Activated CD4-positive, alpha-beta T cell treated with anti-CD3 and anti-CD28 coated beads, Interleukin-2, amount 50 U/mL, for 16 hours (primary cell): ENCODE data around the gene SEMA6D.

ENCODE experiments used
- DNase-seq: peaks from one replicate; pipeline ENCODE4 v3.0.0-alpha.2; 2020

The SEMA6D gene

GRCh38 chr15:47717036-47717612 is at the start of gene SEMA6D:
TSS of gene SEMA6D (plus strand) at chr15:47717505. CDS start at chr15:47759799, 42,294 bp downstream.
- no peak for DNase-seq

DNA sequence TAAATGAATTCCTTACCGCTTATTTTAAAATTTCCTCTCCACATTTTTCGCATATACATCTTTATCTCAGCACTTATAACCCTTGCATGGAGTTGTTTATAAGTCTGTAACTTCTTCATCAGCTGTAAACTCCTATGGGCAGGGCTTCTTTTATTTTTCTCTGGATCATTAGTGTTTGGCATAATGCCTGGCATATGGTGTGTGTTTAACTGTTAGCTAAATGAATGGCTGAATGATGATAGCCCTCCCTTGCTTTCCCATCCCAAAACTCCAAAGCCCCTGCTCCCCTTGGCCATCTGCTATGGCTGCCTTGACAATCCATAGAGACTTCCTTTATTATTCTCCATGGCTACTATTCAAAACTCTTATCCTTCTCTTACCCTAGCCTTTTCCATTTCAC is 48.1 kb upstream of the SEMA6D start:
- no peak for DNase-seq

GRCh38 chr15:47670365-47670764 is 46.9 kb upstream of the SEMA6D start:
- DNase-seq: no peak

DNA sequence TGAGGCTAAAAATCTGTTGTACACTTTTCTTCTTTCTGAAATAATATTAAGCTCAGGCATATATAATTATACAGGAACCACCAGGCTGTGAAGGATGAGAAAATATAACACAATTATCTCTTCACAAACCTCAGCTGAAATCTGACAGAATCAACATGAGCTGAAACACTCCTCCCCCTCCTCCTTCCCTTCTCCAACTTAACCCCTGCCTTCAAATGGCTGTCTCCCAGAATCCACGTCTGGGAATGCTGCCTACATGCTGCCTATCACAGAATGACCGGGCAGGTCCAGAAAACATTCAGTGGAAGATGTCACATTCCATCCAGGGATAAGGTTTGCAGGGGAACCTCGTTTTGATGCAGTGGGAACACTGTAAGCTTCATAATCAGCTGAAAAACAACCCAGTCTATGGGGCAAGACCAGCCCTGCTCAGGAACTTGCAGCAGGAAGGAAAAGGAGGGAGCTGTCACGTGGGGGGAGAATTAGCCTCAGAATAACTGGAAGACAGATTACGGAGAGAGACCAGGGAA is 44.0 kb upstream of the SEMA6D start:
- DNase-seq: no peak

GRCh38 chr15:47674586-47675232 is 42.6 kb upstream of the SEMA6D start:
- DNase-seq: no peak

DNA sequence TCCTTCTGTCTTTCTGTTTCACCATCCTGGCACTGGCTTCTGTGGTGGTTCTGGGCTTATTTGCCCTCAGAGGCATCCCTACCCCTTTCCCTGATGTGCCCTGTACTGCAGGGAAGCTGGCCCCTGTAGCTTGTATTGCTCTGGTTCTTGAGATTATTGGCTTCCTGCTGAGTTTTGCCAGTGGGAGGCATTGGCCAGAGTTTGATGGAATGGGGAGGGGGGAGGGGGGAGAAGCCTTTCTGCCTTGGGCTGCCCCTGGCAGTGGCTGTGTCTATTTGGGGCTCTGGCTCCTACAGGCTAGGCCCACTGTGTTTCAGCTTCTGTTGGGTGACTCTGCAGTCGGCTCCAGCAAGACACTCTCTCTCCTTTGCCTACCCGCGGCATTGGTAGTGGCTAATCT is 41.6 kb upstream of the SEMA6D start:
- DNase-seq: no peak

- DNase-seq: no peak
Measured at GRCh38 chr15:47678040-47678439, 39.3 kb upstream of the SEMA6D start.

DNA sequence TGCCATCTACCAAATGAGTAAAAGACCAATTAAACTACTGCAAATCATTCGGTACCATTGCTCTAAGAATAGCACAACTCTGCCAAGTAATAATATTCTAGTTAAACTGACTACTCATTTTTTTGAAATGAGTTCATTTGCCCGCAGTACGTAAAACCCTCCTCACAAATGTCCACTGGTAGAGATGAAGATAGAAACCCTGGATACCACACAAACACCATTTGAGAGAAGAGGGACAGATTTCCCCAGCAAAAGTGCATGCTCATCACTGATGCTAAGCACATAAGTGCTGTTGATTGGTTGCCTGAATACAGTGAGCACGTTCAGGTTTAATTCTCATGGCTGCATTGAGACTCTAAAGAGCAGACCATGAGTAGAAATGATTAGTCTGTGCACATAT is 34.6 kb upstream of the SEMA6D start:
- no peak for DNase-seq

GRCh38 chr15:47685141-47685870 is 32.0 kb upstream of the SEMA6D start:
- DNase-seq: no peak

DNA sequence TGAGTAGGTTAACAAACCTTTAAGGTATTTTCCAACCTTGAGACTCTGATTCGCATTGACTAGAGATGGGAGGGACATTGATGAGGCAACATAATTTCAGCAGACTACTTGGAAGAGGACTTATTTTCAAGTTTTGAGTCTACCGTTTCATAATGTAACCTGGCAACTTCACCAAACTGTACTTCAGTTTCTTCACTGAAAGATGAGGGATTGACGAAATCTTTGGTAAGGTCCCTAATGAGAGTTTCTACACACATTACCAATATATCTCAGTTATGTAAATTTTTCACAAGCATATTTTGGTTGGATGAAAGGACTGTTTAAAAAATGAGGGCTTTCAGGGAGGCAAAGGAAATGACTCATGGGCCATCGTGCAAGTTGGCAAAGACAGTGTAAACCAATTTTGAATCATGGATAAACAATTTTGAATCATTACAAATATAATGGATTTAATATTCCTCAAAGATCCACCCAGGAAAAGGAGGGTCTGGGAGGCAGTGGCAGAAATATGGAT is 28.7 kb upstream of the SEMA6D start:
- DNase-seq: no peak

DNA sequence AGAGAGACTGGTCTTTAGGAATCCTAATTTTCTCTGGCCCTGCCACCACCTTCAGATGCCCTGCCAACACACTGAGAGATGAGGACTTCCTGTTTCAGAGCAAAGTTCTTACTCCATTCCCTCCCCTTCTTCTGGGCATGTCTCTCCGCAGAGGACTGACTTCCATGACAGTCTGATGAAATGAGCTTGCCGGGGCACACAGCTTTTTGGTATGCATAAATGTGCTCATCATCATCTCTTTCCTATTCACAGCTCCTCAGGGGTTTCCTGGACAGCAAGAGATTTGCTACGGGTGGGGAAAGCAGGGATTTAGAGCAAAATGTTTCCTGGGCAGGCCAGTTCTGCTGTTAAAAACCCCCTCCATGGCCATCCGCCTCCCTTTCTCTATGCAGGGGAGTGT is 27.6 kb upstream of the SEMA6D start:
- DNase-seq: no peak

DNA sequence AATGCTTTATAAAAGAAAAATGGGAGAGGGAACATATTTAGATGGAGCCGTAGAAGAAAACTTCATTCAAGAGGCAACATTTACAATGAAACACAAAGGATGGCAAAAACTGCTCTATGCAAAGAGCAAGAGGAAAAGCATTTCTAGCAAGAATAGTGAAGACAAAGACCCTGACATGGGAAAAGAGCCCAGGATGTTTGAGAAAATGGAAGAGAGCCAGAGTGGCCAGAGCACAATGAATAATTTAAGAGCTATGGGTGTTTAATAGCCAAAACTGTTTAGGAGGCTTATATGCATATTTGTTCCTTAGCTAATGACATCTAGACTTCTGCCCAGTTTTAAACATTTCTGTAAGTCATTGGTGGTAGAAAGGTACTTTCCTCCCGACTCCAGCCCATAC is 25.4 kb upstream of the SEMA6D start:
- DNase-seq: no peak

GRCh38 chr15:47696351-47696750 is 21.0 kb upstream of the SEMA6D start:
- no peak for DNase-seq

DNA sequence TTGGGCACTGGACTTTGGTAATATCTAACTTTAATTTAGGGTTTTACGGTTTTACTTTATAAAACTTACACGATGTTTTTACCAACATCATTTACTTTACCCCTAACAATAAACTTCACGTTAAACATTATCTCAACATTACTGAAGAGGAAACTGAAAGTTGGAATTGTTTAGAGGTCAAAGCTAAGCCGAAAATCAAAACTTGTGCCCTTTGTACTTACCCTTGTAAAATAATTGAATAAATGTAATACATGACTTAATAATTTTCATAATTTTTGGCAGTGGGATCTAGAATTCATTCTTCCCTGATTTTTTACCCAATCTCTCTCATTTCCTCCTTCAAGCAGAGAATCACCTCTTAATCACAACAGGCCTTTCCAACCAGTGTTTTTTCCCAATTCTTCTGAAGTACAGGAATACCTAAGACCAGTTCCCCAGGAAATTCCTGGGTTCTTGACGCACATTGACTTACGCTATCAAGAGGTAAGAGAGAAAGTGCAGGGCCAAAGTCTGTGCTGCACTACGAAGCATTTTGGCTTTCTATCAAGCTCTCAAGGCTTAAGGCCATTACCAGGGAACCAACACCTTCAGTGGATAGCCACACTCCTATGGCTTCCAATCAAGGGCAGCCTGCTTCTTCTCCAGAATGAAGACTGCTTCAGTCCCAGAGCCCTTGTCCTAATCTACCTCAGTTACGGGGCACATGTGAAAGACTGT is 11.9 kb upstream of the SEMA6D start:
- DNase-seq: no peak

DNA sequence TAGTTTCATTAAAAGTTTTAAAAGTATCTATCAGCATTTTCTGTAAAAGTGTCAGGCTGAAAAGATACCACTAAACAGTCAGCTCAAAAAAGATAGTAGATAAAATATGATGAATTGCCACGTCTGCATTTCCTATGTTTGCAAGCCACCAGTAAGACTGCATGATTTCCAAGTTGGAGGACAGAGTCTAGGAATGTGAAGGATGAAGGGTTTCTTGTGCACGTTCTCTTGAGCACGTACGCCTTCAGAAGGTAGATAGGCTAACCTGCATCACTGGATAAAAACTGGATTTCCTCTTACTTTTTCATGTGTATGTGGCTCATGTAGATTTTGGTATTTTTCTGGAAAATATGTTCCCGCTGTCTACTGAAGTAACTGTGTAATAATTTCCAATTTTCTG is 9.9 kb upstream of the SEMA6D start:
- no peak for DNase-seq

GRCh38 chr15:47708161-47708980 is 8.9 kb upstream of the SEMA6D start:
- no peak for DNase-seq

- DNase-seq: peak; percentile 20
Measured at GRCh38 chr15:47711655-47712054, 5.7 kb upstream of the SEMA6D start.

GRCh38 chr15:47715402-47715801 is 1.9 kb upstream of the SEMA6D start:
- no peak for DNase-seq

- no peak for DNase-seq
Measured at GRCh38 chr15:47715856-47716445, 1.4 kb upstream of the SEMA6D start.

- no peak for DNase-seq
Measured at GRCh38 chr15:47716516-47716915, 789 bp upstream of the SEMA6D start.

GRCh38 chr15:47718497-47719437 is 1.5 kb downstream of the SEMA6D start:
- no peak for DNase-seq
